Neural cell (in vitro differentiated cells): ENCODE data around the gene CARS2. TPM values are rescaled to one million over a fixed set of nuclear protein-coding genes. Genes with fewer than 3 reads are reported as not detected.

ENCODE experiments used
- H2AFZ ChIP-seq: fragments of 200-600, 300-800 bp; sonication (generic), shearing (Covaris generic); 2 replicates; pipeline ENCODE4 v1.6.0; 2014; ENCODE audit warnings: low read depth, mild to moderate bottlenecking, antibody characterized with exemption, low read length, moderate library complexity
- H3F3A ChIP-seq: fragments of 200-600 bp; shearing (Covaris generic); 2 replicates; pipeline ENCODE4 v1.6.1; 2016; ENCODE audit warnings: mild to moderate bottlenecking, moderate library complexity, mixed read lengths, antibody characterized with exemption, low read length; ENCODE audit not compliant: insufficient read depth, poor library complexity, severe bottlenecking
- H3K27ac ChIP-seq: fragments of 200-600, 300-800 bp; sonication (generic), shearing (Covaris generic); 2 replicates; pipeline ENCODE4 v1.5.1; 2014; ENCODE audit warnings: mild to moderate bottlenecking, low read length, moderate library complexity
- H3K27me3 ChIP-seq: fragments of 300-800, 200-600 bp; sonication (generic), shearing (Covaris generic); 2 replicates; pipeline ENCODE4 v1.6.0; 2014; ENCODE audit warnings: mild to moderate bottlenecking, low read depth, low read length, moderate library complexity; ENCODE audit not compliant: insufficient read depth
- H3K36me3 ChIP-seq: fragments of 300-800, 200-600 bp; sonication (generic), shearing (Covaris generic); 2 replicates; pipeline ENCODE4 v1.5.1; 2014; ENCODE audit warnings: mild to moderate bottlenecking, antibody characterized with exemption, low read length, moderate library complexity; ENCODE audit not compliant: insufficient read depth
- H3K4me2 ChIP-seq: fragments of 300-800, 200-600 bp; sonication (generic), shearing (Covaris generic); 2 replicates; pipeline ENCODE4 v1.6.0; 2014; ENCODE audit warnings: mild to moderate bottlenecking, low read length
- H3K4me3 ChIP-seq: fragments of 300-800, 200-600 bp; sonication (generic), shearing (Covaris generic); 2 replicates; pipeline ENCODE4 v1.5.1; 2014; ENCODE audit warnings: mild to moderate bottlenecking, low read length, moderate library complexity
- H3K79me2 ChIP-seq: fragments of 200-600 bp; shearing (Covaris generic); replicated peaks from 2 replicates; pipeline ENCODE4 v1.6.0; 2014; ENCODE audit warnings: mild to moderate bottlenecking, low read length, moderate library complexity; ENCODE audit not compliant: insufficient read depth
- H3K9ac ChIP-seq: fragments of 300-800, 200-600 bp; sonication (generic), shearing (Covaris generic); 2 replicates; pipeline ENCODE4 v1.6.1; 2016; ENCODE audit warnings: mild to moderate bottlenecking, low read length, mixed read lengths
- H3K9me2 ChIP-seq: fragments of 200-600 bp; shearing (Covaris generic); 2 replicates; pipeline ENCODE4 v1.6.1; 2016; ENCODE audit warnings: mild to moderate bottlenecking, low read length, mixed read lengths; ENCODE audit not compliant: insufficient read depth
- H3K9me3 ChIP-seq: fragments of 200-600, 300-800 bp; sonication (generic), shearing (Covaris generic); 2 replicates; pipeline ENCODE4 v1.6.1; 2016; ENCODE audit warnings: mild to moderate bottlenecking, mixed run types, low read length, moderate library complexity, mixed read lengths
- H4K20me1 ChIP-seq: fragments of 200-600 bp; shearing (Covaris generic); 2 replicates; pipeline ENCODE4 v1.6.1; 2016; ENCODE audit warnings: mild to moderate bottlenecking, mixed run types; ENCODE audit not compliant: insufficient read depth
- CTCF ChIP-seq: fragments of 450-650 bp; IDR thresholded peaks from 2 replicates; pipeline ENCODE4 v1.5.1; 2014; ENCODE audit warnings: antibody characterized with exemption, mild to moderate bottlenecking, moderate library complexity; ENCODE audit not compliant: poor library complexity, severe bottlenecking
- EP300 ChIP-seq: fragments of 450-650 bp; conservative IDR thresholded peaks from 2 replicates; pipeline ENCODE4 v1.6.1; 2014; ENCODE audit warnings: antibody characterized with exemption, mild to moderate bottlenecking, moderate library complexity; ENCODE audit not compliant: poor library complexity, severe bottlenecking
- EZH2 ChIP-seq: fragments of 200-600, 300-800 bp; shearing (Covaris generic), sonication (generic); IDR thresholded peaks from 2 replicates; pipeline ENCODE4 v1.6.1; 2014; ENCODE audit warnings: antibody characterized with exemption, low read length, borderline replicate concordance, mild to moderate bottlenecking; ENCODE audit not compliant: insufficient read depth, poor library complexity, severe bottlenecking
- MXI1 ChIP-seq: fragments of 450-650 bp; conservative IDR thresholded peaks from 2 replicates; pipeline ENCODE4 v1.6.1; 2014; ENCODE audit warnings: antibody characterized with exemption, mild to moderate bottlenecking; ENCODE audit not compliant: poor library complexity, severe bottlenecking
- POLR2AphosphoS5 ChIP-seq: IDR thresholded peaks from 2 replicates; pipeline ENCODE4 v1.6.1; 2012
- RAD21 ChIP-seq: fragments of 450-650 bp; conservative IDR thresholded peaks from 2 replicates; pipeline ENCODE4 v1.6.1; 2014; ENCODE audit warnings: antibody characterized with exemption, mild to moderate bottlenecking, moderate library complexity
- SMC3 ChIP-seq: fragments of 450-650 bp; conservative IDR thresholded peaks from 2 replicates; pipeline ENCODE4 v1.6.1; 2014; ENCODE audit warnings: antibody characterized with exemption, mild to moderate bottlenecking, moderate library complexity; ENCODE audit not compliant: poor library complexity
- TAF1 ChIP-seq: IDR thresholded peaks from 2 replicates; pipeline ENCODE4 v1.6.1; 2012; ENCODE audit warnings: low read depth
- polyA plus RNA-seq: library from polyadenylated mRNA; depleted of rRNA; stranded (reverse); fragments of >200 nt; gene quantifications from 2 replicates; pipeline ENCODE4 v1.2.3, GENCODE V29; 2014
- TF ChIP-seq, protein P1 (sequence below): IDR thresholded peaks from 2 replicates; pipeline ENCODE4 v1.6.1; 2012; ENCODE audit warnings: borderline replicate concordance

The CARS2 gene
- polyA plus RNA-seq, 1 donor from 2014 or later, result 92.2 TPM

GRCh38 chr13:110698689-110699088, 7.2 kb downstream of the CARS2 start:
- H3K27me3 ChIP-seq, result no peaks in the 10 kb centered on the region
- H3K79me2 ChIP-seq, result no peaks in the 10 kb centered on the region
- no peaks in the 10 kb centered on the region for H3K9me3 ChIP-seq
- H3K36me3 ChIP-seq, result no peaks in the 10 kb centered on the region
- no peak overlapping the region for H3K9ac ChIP-seq
- no peak overlapping the region for H2AFZ ChIP-seq
- H3K4me2 ChIP-seq, result no peak overlapping the region
- no peaks in the 10 kb centered on the region for H3K9me2 ChIP-seq
- no peak overlapping the region for H3K4me3 ChIP-seq
- H4K20me1 ChIP-seq, result no peaks in the 10 kb centered on the region
- H3F3A ChIP-seq, result no peaks in the 10 kb centered on the region
- no peak overlapping the region for H3K27ac ChIP-seq
- TF ChIP-seq TAF1 (no peak), EZH2 (no peak), CTCF (no peak), MXI1 (no peak), EP300 (no peak)

GRCh38 chr13:110697842-110698241, 8.1 kb downstream of the CARS2 start:
- H3F3A ChIP-seq, result no peaks in the 10 kb centered on the region
- TF ChIP-seq, protein P1, sequence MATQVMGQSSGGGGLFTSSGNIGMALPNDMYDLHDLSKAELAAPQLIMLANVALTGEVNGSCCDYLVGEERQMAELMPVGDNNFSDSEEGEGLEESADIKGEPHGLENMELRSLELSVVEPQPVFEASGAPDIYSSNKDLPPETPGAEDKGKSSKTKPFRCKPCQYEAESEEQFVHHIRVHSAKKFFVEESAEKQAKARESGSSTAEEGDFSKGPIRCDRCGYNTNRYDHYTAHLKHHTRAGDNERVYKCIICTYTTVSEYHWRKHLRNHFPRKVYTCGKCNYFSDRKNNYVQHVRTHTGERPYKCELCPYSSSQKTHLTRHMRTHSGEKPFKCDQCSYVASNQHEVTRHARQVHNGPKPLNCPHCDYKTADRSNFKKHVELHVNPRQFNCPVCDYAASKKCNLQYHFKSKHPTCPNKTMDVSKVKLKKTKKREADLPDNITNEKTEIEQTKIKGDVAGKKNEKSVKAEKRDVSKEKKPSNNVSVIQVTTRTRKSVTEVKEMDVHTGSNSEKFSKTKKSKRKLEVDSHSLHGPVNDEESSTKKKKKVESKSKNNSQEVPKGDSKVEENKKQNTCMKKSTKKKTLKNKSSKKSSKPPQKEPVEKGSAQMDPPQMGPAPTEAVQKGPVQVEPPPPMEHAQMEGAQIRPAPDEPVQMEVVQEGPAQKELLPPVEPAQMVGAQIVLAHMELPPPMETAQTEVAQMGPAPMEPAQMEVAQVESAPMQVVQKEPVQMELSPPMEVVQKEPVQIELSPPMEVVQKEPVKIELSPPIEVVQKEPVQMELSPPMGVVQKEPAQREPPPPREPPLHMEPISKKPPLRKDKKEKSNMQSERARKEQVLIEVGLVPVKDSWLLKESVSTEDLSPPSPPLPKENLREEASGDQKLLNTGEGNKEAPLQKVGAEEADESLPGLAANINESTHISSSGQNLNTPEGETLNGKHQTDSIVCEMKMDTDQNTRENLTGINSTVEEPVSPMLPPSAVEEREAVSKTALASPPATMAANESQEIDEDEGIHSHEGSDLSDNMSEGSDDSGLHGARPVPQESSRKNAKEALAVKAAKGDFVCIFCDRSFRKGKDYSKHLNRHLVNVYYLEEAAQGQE, result no peak
- TF ChIP-seq POLR2AphosphoS5 (no peak), RAD21 (no peak), CTCF (no peak), EZH2 (no peak), TAF1 (no peak), MXI1 (no peak), EP300 (no peak), SMC3 (no peak)
- no peak overlapping the region for H3K27ac ChIP-seq
- H4K20me1 ChIP-seq, result no peaks in the 10 kb centered on the region
- H3K36me3 ChIP-seq, result no peaks in the 10 kb centered on the region
- no peak overlapping the region for H3K4me2 ChIP-seq
- no peaks in the 10 kb centered on the region for H3K79me2 ChIP-seq
- H3K27me3 ChIP-seq, result no peaks in the 10 kb centered on the region
- no peak overlapping the region for H2AFZ ChIP-seq
- H3K9me2 ChIP-seq, result no peaks in the 10 kb centered on the region
- no peak overlapping the region for H3K9ac ChIP-seq
- no peaks in the 10 kb centered on the region for H3K9me3 ChIP-seq
- no peak overlapping the region for H3K4me3 ChIP-seq
